Neural cell (in vitro differentiated cells): ENCODE data around the gene LY6G6D. TPM values are rescaled to one million over a fixed set of nuclear protein-coding genes. Genes with fewer than 3 reads are reported as not detected.

Experiments
- H2AFZ ChIP-seq: fragments of 200-600, 300-800 bp; sonication (generic), shearing (Covaris generic); 2 replicates; pipeline ENCODE4 v1.6.0; 2014; ENCODE audit warnings: low read depth, mild to moderate bottlenecking, antibody characterized with exemption, low read length, moderate library complexity
- H3F3A ChIP-seq: fragments of 200-600 bp; shearing (Covaris generic); 2 replicates; pipeline ENCODE4 v1.6.1; 2016; ENCODE audit warnings: mild to moderate bottlenecking, moderate library complexity, mixed read lengths, antibody characterized with exemption, low read length; ENCODE audit not compliant: insufficient read depth, poor library complexity, severe bottlenecking
- H3K27ac ChIP-seq: fragments of 200-600, 300-800 bp; sonication (generic), shearing (Covaris generic); 2 replicates; pipeline ENCODE4 v1.5.1; 2014; ENCODE audit warnings: mild to moderate bottlenecking, low read length, moderate library complexity
- H3K27me3 ChIP-seq: fragments of 300-800, 200-600 bp; sonication (generic), shearing (Covaris generic); 2 replicates; pipeline ENCODE4 v1.6.0; 2014; ENCODE audit warnings: mild to moderate bottlenecking, low read depth, low read length, moderate library complexity; ENCODE audit not compliant: insufficient read depth
- H3K36me3 ChIP-seq: fragments of 300-800, 200-600 bp; sonication (generic), shearing (Covaris generic); 2 replicates; pipeline ENCODE4 v1.5.1; 2014; ENCODE audit warnings: mild to moderate bottlenecking, antibody characterized with exemption, low read length, moderate library complexity; ENCODE audit not compliant: insufficient read depth
- H3K4me2 ChIP-seq: fragments of 300-800, 200-600 bp; sonication (generic), shearing (Covaris generic); 2 replicates; pipeline ENCODE4 v1.6.0; 2014; ENCODE audit warnings: mild to moderate bottlenecking, low read length
- H3K4me3 ChIP-seq: fragments of 300-800, 200-600 bp; sonication (generic), shearing (Covaris generic); 2 replicates; pipeline ENCODE4 v1.5.1; 2014; ENCODE audit warnings: mild to moderate bottlenecking, low read length, moderate library complexity
- H3K79me2 ChIP-seq: fragments of 200-600 bp; shearing (Covaris generic); replicated peaks from 2 replicates; pipeline ENCODE4 v1.6.0; 2014; ENCODE audit warnings: mild to moderate bottlenecking, low read length, moderate library complexity; ENCODE audit not compliant: insufficient read depth
- H3K9ac ChIP-seq: fragments of 300-800, 200-600 bp; sonication (generic), shearing (Covaris generic); 2 replicates; pipeline ENCODE4 v1.6.1; 2016; ENCODE audit warnings: mild to moderate bottlenecking, low read length, mixed read lengths
- H3K9me2 ChIP-seq: fragments of 200-600 bp; shearing (Covaris generic); 2 replicates; pipeline ENCODE4 v1.6.1; 2016; ENCODE audit warnings: mild to moderate bottlenecking, low read length, mixed read lengths; ENCODE audit not compliant: insufficient read depth
- H3K9me3 ChIP-seq: fragments of 200-600, 300-800 bp; sonication (generic), shearing (Covaris generic); 2 replicates; pipeline ENCODE4 v1.6.1; 2016; ENCODE audit warnings: mild to moderate bottlenecking, mixed run types, low read length, moderate library complexity, mixed read lengths
- H4K20me1 ChIP-seq: fragments of 200-600 bp; shearing (Covaris generic); 2 replicates; pipeline ENCODE4 v1.6.1; 2016; ENCODE audit warnings: mild to moderate bottlenecking, mixed run types; ENCODE audit not compliant: insufficient read depth
- EP300 ChIP-seq: fragments of 450-650 bp; conservative IDR thresholded peaks from 2 replicates; pipeline ENCODE4 v1.6.1; 2014; ENCODE audit warnings: antibody characterized with exemption, mild to moderate bottlenecking, moderate library complexity; ENCODE audit not compliant: poor library complexity, severe bottlenecking
- EZH2 ChIP-seq: fragments of 200-600, 300-800 bp; shearing (Covaris generic), sonication (generic); IDR thresholded peaks from 2 replicates; pipeline ENCODE4 v1.6.1; 2014; ENCODE audit warnings: antibody characterized with exemption, low read length, borderline replicate concordance, mild to moderate bottlenecking; ENCODE audit not compliant: insufficient read depth, poor library complexity, severe bottlenecking
- MXI1 ChIP-seq: fragments of 450-650 bp; conservative IDR thresholded peaks from 2 replicates; pipeline ENCODE4 v1.6.1; 2014; ENCODE audit warnings: antibody characterized with exemption, mild to moderate bottlenecking; ENCODE audit not compliant: poor library complexity, severe bottlenecking
- POLR2AphosphoS5 ChIP-seq: IDR thresholded peaks from 2 replicates; pipeline ENCODE4 v1.6.1; 2012
- RAD21 ChIP-seq: fragments of 450-650 bp; conservative IDR thresholded peaks from 2 replicates; pipeline ENCODE4 v1.6.1; 2014; ENCODE audit warnings: antibody characterized with exemption, mild to moderate bottlenecking, moderate library complexity
- SMC3 ChIP-seq: fragments of 450-650 bp; conservative IDR thresholded peaks from 2 replicates; pipeline ENCODE4 v1.6.1; 2014; ENCODE audit warnings: antibody characterized with exemption, mild to moderate bottlenecking, moderate library complexity; ENCODE audit not compliant: poor library complexity
- TAF1 ChIP-seq: IDR thresholded peaks from 2 replicates; pipeline ENCODE4 v1.6.1; 2012; ENCODE audit warnings: low read depth
- polyA plus RNA-seq: library from polyadenylated mRNA; depleted of rRNA; stranded (reverse); fragments of >200 nt; gene quantifications from 2 replicates; pipeline ENCODE4 v1.2.3, GENCODE V29; 2014
- TF ChIP-seq, protein P1 (sequence below): IDR thresholded peaks from 2 replicates; pipeline ENCODE4 v1.6.1; 2012; ENCODE audit warnings: borderline replicate concordance
- TF ChIP-seq, protein P2 (sequence below): fragments of 450-650 bp; IDR thresholded peaks from 2 replicates; pipeline ENCODE4 v1.5.1; 2014; ENCODE audit warnings: antibody characterized with exemption, mild to moderate bottlenecking, moderate library complexity; ENCODE audit not compliant: poor library complexity, severe bottlenecking

Gene LY6G6D
- polyA plus RNA-seq, 1 donor from 2014 or later: not detected

DNA sequence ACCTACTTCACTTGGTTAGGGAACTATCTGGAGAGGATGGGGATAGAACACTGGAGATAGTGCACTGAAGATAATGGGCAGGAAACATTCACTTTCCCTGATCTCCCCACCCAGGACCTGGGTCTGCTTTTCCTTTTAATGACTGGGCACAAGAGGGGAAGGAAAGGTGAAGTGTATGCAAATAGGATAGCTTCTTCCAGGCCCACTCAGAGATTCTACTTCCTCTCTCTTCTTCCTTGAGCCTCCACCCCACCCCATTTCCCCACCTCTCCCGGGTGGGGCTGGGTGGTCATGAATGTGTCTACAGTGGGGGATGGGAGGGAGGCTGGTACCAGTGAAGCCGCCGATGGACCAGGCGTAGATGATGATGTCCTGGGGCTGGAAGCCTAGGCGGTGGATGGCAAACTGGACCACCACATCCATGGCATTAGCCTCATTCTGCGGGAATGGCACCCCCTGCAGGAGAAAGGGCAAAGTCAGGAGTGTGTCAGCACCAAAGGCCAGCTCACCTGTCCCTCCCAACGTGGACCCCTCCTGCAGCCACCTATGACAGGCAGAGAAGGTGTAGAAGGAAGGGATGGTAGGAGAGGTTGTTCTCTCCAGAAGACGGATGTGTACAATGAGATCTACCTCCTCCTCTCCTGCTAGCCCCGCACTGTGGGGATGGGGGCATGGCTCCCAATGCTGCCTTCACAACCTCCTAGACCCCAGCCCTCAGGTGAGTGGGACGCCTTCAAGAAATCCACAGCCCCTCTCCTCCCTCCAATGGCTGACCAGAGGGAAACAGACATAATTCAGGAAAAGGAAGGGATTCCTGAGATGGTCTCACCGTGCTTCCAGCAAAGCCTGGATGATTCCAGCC is 25.7 kb upstream of the LY6G6D start:
- no peaks in the 10 kb centered on the region for H3K36me3 ChIP-seq
- H3K9me3 ChIP-seq: no peaks in the 10 kb centered on the region
- no peak overlapping the region for H3K4me3 ChIP-seq
- no peaks in the 10 kb centered on the region for H4K20me1 ChIP-seq
- no peak for TF ChIP-seq TAF1
- no peak for TF ChIP-seq POLR2AphosphoS5
- no peak for TF ChIP-seq SMC3
- TF ChIP-seq, protein P1, sequence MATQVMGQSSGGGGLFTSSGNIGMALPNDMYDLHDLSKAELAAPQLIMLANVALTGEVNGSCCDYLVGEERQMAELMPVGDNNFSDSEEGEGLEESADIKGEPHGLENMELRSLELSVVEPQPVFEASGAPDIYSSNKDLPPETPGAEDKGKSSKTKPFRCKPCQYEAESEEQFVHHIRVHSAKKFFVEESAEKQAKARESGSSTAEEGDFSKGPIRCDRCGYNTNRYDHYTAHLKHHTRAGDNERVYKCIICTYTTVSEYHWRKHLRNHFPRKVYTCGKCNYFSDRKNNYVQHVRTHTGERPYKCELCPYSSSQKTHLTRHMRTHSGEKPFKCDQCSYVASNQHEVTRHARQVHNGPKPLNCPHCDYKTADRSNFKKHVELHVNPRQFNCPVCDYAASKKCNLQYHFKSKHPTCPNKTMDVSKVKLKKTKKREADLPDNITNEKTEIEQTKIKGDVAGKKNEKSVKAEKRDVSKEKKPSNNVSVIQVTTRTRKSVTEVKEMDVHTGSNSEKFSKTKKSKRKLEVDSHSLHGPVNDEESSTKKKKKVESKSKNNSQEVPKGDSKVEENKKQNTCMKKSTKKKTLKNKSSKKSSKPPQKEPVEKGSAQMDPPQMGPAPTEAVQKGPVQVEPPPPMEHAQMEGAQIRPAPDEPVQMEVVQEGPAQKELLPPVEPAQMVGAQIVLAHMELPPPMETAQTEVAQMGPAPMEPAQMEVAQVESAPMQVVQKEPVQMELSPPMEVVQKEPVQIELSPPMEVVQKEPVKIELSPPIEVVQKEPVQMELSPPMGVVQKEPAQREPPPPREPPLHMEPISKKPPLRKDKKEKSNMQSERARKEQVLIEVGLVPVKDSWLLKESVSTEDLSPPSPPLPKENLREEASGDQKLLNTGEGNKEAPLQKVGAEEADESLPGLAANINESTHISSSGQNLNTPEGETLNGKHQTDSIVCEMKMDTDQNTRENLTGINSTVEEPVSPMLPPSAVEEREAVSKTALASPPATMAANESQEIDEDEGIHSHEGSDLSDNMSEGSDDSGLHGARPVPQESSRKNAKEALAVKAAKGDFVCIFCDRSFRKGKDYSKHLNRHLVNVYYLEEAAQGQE: no peak
- TF ChIP-seq MXI1: no peak
- TF ChIP-seq RAD21: no peak
- TF ChIP-seq EZH2: no peak
- no peak for TF ChIP-seq EP300
- H3F3A ChIP-seq: no peaks in the 10 kb centered on the region
- no peak overlapping the region for H3K9ac ChIP-seq
- H3K4me2 ChIP-seq: no peak overlapping the region
- no peaks in the 10 kb centered on the region for H3K9me2 ChIP-seq
- no peak overlapping the region for H2AFZ ChIP-seq
- H3K79me2 ChIP-seq: no peaks in the 10 kb centered on the region
- no peaks in the 10 kb centered on the region for H3K27me3 ChIP-seq
- H3K27ac ChIP-seq: no peak overlapping the region

DNA sequence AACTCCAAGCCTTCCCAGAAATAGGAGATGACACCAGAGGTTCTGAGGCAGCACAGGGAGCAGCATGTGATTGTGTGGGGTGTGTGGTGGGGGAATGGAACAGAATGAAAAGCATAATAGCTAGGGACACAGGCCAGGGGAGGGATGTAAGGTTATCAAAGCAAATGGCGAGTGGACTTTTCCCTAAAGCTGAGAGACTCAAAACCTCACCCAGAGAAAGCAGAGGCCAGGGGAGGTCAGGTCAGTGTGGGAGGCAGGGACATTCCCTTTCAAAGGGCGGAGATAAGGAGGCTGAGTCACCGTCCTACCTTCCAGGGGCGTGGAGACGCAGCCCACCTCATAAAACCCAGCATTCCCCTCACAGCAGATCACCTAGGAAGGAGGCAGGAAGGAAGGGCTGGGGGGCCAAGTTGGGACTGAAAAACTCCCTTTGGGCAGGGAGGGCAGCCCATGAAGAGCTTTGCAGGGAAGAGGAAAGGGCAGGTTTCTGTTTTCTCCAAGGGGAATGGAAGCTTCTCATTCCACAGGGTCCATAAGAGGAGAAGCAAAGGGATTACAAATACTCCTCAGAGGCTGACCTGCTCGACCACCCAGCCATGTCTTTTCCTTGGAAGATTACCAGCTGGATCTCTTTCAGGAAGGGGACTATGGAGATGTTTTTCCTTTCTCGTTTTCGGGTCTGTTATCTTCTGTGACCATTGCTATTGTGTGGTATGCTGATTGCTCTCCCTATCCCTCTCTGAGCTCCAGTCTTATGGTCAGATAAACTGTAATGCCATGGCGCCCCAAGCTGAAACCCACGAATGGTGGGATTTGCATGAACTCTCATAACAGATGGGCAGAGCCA is 24.7 kb upstream of the LY6G6D start:
- H3K9me3 ChIP-seq: no peaks in the 10 kb centered on the region
- H2AFZ ChIP-seq: no peak overlapping the region
- no peaks in the 10 kb centered on the region for H3K9me2 ChIP-seq
- H3K79me2 ChIP-seq: no peaks in the 10 kb centered on the region
- no peak overlapping the region for H3K27ac ChIP-seq
- H3K27me3 ChIP-seq: no peaks in the 10 kb centered on the region
- TF ChIP-seq TAF1 (no peak), POLR2AphosphoS5 (no peak), MXI1 (no peak), EP300 (no peak), RAD21 (no peak), EZH2 (no peak), SMC3 (no peak)
- TF ChIP-seq, protein P2, sequence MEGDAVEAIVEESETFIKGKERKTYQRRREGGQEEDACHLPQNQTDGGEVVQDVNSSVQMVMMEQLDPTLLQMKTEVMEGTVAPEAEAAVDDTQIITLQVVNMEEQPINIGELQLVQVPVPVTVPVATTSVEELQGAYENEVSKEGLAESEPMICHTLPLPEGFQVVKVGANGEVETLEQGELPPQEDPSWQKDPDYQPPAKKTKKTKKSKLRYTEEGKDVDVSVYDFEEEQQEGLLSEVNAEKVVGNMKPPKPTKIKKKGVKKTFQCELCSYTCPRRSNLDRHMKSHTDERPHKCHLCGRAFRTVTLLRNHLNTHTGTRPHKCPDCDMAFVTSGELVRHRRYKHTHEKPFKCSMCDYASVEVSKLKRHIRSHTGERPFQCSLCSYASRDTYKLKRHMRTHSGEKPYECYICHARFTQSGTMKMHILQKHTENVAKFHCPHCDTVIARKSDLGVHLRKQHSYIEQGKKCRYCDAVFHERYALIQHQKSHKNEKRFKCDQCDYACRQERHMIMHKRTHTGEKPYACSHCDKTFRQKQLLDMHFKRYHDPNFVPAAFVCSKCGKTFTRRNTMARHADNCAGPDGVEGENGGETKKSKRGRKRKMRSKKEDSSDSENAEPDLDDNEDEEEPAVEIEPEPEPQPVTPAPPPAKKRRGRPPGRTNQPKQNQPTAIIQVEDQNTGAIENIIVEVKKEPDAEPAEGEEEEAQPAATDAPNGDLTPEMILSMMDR: no peak
- TF ChIP-seq, protein P1: no peak
- H3K9ac ChIP-seq: no peak overlapping the region
- no peaks in the 10 kb centered on the region for H4K20me1 ChIP-seq
- no peak overlapping the region for H3K4me3 ChIP-seq
- no peaks in the 10 kb centered on the region for H3K36me3 ChIP-seq
- no peaks in the 10 kb centered on the region for H3F3A ChIP-seq
- no peak overlapping the region for H3K4me2 ChIP-seq
